Effector CD8-positive, alpha-beta T cell (primary cell): ENCODE measurements around the gene IL22RA1.

Experiments
- DNase-seq: peaks from one replicate; lab custom pipeline; 2025; lab: John Stamatoyannopoulos, UW

Gene IL22RA1

GRCh38 chr1:24136956-24137539 is 5.9 kb downstream of the IL22RA1 start:
- DNase-seq, result no peak

GRCh38 chr1:24134376-24134775 is 8.6 kb downstream of the IL22RA1 start:
- no peak for DNase-seq

- no peak for DNase-seq
These were observed 9.1 kb downstream of the IL22RA1 start for GRCh38 chr1:24133819-24134218.

- DNase-seq, result no peak
These were observed 12.6 kb downstream of the IL22RA1 start for GRCh38 chr1:24130385-24130784.

- no peak for DNase-seq
These were observed 15.1 kb downstream of the IL22RA1 start for GRCh38 chr1:24127801-24128363.

GRCh38 chr1:24127134-24127800 is 15.7 kb downstream of the IL22RA1 start:
- DNase-seq, result no peak

GRCh38 chr1:24126672-24127023 is 16.3 kb downstream of the IL22RA1 start:
- DNase-seq, result no peak

- DNase-seq, result no peak
These were observed 16.8 kb downstream of the IL22RA1 start for GRCh38 chr1:24126018-24126671.

GRCh38 chr1:24125456-24125855 is 17.5 kb downstream of the IL22RA1 start:
- DNase-seq, result no peak

- DNase-seq, result no peak
These were observed 18.0 kb downstream of the IL22RA1 start for GRCh38 chr1:24124980-24125379.

- no peak for DNase-seq
These were observed 19.3 kb downstream of the IL22RA1 start for GRCh38 chr1:24123611-24124010.

GRCh38 chr1:24122776-24123175 is 20.2 kb downstream of the IL22RA1 start:
- no peak for DNase-seq

GRCh38 chr1:24121406-24121805 is 21.5 kb downstream of the IL22RA1 start:
- DNase-seq, result no peak

GRCh38 chr1:24120965-24121364 is 22.0 kb downstream of the IL22RA1 start:
- no peak for DNase-seq

GRCh38 chr1:24119859-24120756 is 22.8 kb downstream of the IL22RA1 start:
- no peak for DNase-seq

- DNase-seq, result no peak
These were observed 23.5 kb downstream of the IL22RA1 start for GRCh38 chr1:24119489-24119858.

- no peak for DNase-seq
These were observed 24.3 kb downstream of the IL22RA1 start for GRCh38 chr1:24118410-24119242.

- no peak for DNase-seq
These were observed 25.1 kb downstream of the IL22RA1 start for GRCh38 chr1:24117722-24118409.

GRCh38 chr1:24117132-24117531 is 25.8 kb downstream of the IL22RA1 start:
- no peak for DNase-seq

- DNase-seq, result no peak
These were observed 28.2 kb downstream of the IL22RA1 start for GRCh38 chr1:24114753-24115152.

- DNase-seq, result no peak
These were observed 29.3 kb downstream of the IL22RA1 start for GRCh38 chr1:24113641-24114033.
